ENCODE measurements around the gene SMCO4.

DNA sequence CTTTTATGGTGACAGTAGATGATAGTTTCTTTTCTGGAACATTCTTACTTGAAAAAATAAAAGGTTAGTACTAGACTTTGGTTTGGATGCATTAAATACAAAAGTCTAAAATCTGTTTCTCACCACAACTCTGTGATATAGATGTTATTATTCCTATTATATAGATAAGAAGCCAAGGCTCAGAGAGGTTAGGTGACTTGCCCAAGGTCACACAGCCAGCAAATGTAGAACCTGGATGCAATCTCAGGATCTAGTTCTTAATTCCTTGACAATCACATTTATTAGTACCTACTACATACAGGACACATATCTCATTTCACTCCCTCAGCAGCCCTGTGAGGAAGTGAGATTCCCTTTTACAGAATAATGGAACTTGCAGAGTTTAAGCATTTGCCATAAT is 26.3 kb upstream of the SMCO4 start:
- TF ChIP-seq, protein P1, sequence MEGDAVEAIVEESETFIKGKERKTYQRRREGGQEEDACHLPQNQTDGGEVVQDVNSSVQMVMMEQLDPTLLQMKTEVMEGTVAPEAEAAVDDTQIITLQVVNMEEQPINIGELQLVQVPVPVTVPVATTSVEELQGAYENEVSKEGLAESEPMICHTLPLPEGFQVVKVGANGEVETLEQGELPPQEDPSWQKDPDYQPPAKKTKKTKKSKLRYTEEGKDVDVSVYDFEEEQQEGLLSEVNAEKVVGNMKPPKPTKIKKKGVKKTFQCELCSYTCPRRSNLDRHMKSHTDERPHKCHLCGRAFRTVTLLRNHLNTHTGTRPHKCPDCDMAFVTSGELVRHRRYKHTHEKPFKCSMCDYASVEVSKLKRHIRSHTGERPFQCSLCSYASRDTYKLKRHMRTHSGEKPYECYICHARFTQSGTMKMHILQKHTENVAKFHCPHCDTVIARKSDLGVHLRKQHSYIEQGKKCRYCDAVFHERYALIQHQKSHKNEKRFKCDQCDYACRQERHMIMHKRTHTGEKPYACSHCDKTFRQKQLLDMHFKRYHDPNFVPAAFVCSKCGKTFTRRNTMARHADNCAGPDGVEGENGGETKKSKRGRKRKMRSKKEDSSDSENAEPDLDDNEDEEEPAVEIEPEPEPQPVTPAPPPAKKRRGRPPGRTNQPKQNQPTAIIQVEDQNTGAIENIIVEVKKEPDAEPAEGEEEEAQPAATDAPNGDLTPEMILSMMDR (conservative IDR thresholded peaks at IDR 0.05): no peak
- no peak for TF ChIP-seq EZH2 (IDR thresholded peaks at IDR 0.05; ENCODE audit: low read depth)
